Measurements from ENCODE around the gene RBPJ.

DNA sequence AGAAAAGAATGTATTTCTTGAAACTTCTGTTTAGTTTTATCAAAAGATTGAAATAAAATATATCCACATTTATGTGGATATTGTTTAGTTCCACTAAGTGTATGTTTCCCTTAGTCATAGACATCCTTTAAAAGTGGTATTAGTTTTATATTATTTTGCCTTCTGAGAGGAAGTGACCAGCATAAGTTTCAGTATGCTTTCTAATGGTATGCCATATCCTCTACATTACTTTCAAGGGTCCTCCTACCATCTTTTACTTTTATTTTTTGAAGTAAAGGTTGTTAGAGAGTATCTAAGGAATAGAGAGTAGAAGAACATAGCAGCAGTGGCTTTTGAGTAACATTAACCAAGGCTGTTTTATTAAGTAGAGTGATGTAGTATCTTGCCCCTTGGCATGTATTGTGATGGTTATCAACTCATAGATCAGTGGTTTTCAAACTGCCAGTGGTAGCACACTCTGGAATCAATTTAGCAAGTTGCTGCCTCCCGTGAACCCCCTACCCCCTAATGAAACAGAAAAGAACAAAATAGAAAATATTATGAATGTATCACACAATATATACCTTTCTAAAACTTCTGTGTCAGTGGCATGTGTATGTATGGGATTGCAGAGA lies 44.8 kb downstream of the RBPJ start:
- TF ChIP-seq, protein P1, sequence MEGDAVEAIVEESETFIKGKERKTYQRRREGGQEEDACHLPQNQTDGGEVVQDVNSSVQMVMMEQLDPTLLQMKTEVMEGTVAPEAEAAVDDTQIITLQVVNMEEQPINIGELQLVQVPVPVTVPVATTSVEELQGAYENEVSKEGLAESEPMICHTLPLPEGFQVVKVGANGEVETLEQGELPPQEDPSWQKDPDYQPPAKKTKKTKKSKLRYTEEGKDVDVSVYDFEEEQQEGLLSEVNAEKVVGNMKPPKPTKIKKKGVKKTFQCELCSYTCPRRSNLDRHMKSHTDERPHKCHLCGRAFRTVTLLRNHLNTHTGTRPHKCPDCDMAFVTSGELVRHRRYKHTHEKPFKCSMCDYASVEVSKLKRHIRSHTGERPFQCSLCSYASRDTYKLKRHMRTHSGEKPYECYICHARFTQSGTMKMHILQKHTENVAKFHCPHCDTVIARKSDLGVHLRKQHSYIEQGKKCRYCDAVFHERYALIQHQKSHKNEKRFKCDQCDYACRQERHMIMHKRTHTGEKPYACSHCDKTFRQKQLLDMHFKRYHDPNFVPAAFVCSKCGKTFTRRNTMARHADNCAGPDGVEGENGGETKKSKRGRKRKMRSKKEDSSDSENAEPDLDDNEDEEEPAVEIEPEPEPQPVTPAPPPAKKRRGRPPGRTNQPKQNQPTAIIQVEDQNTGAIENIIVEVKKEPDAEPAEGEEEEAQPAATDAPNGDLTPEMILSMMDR (IDR thresholded peaks at IDR 0.05): no peak
- no peak for TF ChIP-seq POLR2A (IDR thresholded peaks at IDR 0.05)
